SIG-M5 (cell line): ENCODE data around the gene SLC35G2.
"Not testable (repeated sequence)": the region's sequence is repeated elsewhere in the genome, so short reads cannot be mapped to it uniquely, and the experiment has no call there.

Experiments
- DNase-seq: peaks from one replicate; lab custom pipeline; 2025; lab: John Stamatoyannopoulos, UW

The SLC35G2 gene

DNA sequence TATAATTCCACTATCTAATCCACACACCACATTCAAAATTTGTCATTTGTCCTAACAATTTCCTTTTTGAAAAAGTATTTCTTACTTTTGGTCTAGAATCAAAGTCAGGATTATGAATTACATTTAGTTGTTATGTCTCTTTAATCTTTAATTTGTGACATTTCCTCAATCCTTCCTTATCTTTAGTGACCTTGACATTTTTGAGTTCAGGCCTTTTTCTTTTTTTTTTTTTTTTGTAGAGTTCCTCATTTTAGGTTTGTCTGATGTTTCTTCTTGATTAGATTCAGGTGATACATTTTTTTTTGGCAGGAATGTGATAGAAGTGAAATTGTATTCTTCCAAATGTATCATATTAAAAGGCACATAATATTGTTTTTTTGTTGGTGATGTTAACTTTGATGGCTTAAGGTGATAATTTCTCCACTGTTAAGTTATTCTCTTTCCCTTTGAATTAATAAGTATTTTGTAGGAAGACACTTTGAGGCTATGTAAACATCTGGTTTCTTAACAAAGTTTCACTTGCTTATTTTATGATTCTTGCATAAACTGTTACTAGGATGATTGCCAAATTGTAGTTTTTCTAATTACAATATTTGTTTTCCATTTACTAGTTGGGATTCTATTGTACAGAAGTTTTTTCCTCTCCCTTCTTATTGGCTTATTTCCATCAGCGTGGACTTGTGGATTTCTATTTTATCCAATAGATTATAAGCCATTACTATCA is 16.3 kb downstream of the SLC35G2 start:
- DNase-seq = no peak

DNA sequence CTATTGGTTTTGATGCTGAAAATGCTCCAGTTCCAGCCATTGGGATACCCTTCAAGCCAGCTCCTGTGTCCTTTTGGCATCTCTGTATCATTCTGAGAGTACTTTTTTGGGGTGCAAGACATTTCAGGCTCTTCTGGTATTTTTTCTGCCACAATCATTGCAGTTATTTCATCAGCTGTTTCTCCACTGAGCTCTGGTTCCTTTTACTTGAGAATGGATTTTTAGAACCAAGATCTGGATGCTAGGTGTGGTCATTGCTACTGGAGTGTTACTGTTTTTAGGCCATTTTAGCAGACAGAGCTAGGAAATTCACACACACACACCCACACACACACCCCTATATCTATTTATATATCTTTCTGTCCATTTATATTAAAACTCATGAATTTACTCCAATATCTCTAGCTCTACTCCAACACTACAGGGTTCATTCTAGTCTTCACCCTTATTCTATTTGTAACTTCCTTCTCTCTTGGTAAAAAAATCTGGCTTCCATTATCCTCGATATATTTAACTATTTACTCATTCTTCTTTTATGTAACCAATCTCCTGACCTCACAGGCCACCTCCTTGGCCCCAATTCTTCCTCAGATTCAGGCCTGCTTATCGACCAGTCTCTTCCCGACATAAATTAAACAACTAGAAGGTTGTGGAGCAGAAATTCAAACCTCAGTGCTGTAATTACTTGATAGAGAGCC is 17.0 kb downstream of the SLC35G2 start:
- no peak for DNase-seq

DNA sequence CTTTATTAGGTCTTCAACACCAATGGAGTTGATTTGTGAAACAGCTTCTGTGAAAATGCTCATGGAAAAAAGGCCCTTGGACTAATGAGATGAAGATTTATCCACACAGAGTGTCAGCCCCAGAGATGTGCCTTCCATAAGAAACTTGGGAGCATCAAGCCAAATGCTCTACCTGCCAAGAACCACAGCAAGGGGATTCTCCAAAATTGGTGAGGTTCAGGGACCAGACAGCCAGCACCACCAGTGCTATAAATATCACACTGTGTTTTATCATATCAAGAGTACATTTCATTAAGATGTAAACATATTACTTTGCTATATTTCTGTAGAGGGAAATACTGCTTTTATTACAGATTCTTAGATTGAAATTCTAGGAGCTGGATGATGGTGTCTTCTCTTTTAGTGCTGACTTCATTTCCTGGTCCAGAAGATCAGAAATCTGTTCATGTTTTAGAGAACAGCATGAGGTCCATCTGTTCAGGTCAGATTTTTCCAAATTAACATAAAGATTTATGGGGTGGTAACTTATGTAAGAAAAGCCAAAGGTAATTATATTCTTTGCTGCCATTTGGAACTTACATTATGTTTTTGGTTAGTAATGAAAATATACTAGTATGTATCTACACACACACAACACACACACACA is 17.7 kb downstream of the SLC35G2 start:
- no peak for DNase-seq

DNA sequence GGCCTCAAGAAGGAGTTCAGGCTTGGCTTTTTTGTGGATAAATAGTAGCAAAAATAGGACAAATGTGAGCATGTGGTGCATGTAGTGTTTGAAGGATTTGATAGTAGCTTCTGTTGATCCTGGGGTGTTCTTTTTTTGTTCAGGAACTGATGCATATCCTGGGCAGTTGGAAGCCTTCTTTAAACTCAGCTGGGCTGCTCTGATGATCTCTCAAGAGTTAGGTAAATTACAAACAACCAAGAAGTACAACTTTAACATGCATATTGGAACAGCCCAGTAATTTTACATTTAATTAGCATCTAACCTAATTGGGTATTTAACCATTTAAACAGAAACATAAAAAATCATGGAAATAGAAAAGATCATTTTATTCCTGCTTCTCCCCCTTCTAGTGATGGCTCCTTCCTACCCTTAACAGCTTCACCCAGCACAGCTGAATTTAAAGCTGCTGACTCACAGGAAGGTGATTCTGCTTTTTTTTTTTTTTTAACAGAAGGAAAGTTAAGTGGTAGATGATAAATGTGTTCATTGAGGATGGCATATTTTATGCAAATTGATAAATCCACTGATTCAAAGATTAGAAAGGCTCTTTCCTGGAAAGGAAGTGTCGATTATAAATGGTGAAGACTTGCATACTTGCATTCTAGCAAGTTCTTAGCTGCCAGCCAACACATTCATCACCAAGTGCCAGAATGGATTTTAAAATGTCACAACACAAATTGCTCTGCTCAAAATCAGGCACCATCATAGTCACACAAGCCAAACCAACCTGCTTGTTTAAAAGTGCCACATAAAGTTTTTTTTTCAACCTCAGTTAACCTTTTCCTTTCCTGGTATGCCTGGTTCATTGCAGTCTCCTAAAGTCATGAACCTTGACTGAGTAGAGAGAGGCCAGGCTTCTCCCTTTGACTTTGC is 20.0 kb downstream of the SLC35G2 start:
- DNase-seq = no peak

DNA sequence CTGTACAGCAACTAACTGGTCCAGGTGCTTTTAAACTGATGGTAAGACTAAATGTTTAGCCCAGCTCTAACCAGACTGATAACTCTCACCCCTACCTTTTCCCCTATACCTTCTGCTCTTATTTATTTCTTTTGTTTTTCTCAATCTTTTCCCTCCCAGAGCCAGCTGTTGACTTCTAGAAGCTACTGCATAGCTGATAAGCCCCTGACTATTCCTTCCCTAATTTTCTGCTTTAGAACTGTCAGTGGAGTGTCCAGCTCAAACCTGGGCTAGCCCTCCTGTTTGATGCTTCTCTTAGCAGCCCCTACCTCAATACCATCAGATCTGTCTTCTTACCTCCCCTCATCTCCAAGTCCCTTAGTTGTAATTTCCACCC is 20.6 kb downstream of the SLC35G2 start:
- DNase-seq = no peak

DNA sequence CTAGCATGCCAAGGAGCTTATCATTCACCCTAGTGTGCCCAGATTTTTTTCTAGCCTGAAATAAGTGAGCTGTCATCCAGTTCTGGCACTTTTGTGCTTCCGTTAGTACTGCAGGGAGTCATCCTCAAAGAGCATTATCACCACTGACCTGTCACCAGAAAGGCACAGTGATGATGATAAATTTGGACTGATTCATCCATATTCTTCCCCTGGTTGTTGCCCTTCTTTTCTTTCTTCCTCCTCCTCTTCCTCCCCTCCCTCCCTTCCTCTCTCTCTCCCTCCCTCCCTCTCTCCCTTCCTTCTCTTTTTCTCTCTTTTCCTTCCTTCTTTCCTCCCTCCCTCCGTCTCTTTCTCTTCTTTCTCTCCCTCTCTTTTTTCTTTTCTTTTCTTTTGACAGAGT is 21.3 kb downstream of the SLC35G2 start:
- no peak for DNase-seq

DNA sequence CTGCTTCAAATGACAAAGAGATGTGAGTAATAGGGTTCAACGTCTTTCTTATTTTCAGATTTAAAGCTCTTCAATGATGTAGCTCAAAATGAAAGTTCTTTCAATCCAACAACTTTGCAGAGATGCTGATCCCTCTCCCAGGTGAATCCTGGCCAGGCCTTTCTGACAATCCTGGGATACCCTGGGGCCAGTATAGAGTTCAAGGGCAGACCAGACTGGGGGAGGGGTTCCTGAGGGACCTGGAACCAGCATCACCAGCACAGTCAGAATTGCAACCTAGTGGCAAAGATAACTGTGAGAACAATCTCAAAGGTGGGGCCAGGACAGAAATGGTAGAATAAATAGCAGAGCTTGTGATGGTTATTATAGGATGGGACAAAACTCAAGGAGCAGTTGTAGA is 23.4 kb downstream of the SLC35G2 start:
- DNase-seq = no peak

DNA sequence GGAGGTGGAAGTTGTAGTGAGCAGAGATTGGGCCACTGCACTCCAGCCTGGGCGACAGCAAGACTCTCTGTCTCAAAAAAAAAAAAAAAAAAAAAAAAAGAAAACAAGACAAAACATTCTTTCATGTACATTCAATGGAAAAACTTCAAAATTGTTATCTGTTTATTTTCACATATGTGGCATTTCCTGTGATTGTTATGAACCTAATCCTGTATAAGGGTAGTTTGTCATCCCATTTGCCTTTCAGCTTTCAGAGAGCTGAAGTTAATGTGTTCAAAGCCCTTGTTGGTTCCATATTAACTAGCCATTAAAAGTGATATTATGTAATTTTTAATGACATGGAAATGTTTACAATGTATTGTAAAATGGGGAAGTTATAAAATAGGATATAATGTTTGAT is 25.8 kb downstream of the SLC35G2 start:
- DNase-seq = no peak

DNA sequence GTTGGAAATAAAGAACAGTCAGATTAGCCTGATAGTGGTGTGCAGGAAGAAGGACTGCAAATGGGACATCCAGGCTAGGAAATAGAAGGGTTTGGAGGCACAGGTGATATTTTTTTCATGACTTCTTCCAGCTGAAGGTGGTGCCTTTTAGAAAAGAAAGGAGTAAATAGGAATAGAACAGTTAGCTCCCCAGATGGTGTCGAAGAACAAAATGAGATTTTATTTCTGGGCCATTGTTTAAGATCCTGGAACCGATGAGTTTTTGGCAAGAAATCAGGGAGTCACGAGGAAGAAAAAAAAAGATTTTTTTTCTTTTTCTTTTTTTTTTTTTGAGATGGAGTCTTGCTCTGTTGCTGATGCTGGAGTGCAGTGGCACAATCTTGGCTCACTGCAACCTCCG is 33.3 kb downstream of the SLC35G2 start:
- no peak for DNase-seq

DNA sequence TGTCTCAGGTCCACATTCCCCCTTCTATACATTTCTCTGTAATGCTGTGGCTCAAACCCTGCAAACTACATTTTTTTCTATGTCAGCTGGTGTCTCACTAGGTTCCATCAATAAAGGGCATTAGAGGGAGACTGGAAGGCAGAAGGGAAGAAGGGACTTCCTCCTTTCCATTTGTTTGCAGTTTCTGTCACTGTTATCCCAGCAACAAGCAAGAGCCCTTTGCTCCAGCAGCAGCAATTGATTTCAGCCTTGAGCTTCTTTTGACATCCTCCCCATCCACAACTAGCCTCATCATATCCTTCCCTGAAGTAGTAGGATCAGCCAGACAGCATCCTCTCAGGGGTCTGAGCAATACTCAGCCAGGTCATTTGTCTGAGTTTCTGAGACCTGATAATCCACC is 37.7 kb downstream of the SLC35G2 start:
- no peak for DNase-seq

DNA sequence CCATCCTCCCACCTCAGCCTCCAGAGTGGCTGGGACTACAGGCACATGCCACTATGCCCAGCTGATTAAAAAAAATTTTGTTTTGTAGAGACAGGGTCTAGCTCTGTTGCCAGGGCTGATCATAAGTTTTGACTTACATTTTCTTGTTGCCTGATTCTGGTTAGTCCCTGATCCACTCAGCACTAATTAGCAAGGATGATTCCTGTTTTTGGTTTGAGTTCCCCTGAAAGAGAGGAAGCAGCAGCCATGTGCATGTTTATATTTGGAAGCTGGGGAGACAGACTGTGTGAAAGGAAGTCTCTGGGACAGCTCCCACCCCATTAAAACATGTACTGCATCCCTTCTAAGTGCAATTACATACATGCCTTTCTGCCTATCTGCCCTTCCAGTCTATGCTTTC is 39.5 kb downstream of the SLC35G2 start:
- no peak for DNase-seq

DNA sequence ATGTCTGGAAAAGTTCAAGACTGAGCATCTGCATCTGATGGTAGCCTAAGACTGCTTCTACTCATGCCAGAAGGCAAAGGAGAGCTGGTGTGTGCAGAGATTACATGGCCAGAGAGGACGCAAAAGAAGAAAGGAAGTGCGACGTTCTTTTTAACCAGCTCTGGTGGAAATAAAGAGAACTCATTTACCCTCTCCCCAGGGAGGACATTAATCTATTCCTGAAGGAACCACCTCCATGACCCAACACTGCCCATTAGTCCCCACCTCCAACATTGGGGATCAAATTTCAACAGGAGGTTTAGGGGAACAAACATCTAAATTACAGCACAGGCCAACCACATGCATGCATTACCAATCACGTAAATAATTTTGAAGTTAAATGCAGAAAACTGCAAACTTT is 41.6 kb downstream of the SLC35G2 start:
- no peak for DNase-seq

DNA sequence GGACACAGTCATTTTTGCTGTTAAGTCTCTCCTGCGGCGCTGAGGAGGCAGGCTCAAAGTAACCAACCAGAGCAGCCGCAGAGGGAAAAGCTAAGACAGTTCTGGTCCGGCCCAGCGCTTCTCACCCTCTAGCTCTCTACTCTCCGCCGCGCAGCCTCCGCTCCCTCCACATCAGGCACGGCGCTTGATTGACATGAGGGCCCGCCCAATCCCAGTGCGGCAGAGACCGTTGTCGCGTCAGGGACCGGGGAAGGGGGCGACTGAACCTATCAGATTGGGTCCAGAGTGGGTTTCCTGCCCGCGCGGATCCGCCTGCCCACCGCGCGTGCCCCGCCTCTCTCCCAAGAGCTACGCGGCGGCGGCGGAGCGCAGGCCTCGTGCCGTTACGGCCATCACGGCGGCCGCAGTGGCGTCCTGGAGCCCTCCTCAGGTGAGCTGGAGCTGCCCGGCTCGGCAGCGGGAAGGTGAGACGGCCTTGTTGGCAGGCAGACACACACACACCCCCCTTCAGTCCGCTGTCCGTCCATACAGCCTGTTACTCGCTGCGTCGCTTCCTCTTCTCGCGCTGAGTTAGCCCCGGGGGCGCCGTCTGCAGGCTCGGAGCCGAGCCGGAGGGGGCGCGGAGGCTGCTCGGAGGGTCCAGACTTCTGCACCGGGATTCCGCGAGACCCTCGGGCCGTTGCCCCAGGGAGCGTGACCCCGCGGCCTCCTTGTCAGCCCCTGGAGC is 43.1 kb downstream of the SLC35G2 start, which contains the start of gene NCK1:
NCK1 (plus strand) TSS at position 319 of the 727 bp plus-strand sequence. CDS start 65,794 bp downstream, outside the sequence.
- DNase-seq = peak; percentile 83

DNA sequence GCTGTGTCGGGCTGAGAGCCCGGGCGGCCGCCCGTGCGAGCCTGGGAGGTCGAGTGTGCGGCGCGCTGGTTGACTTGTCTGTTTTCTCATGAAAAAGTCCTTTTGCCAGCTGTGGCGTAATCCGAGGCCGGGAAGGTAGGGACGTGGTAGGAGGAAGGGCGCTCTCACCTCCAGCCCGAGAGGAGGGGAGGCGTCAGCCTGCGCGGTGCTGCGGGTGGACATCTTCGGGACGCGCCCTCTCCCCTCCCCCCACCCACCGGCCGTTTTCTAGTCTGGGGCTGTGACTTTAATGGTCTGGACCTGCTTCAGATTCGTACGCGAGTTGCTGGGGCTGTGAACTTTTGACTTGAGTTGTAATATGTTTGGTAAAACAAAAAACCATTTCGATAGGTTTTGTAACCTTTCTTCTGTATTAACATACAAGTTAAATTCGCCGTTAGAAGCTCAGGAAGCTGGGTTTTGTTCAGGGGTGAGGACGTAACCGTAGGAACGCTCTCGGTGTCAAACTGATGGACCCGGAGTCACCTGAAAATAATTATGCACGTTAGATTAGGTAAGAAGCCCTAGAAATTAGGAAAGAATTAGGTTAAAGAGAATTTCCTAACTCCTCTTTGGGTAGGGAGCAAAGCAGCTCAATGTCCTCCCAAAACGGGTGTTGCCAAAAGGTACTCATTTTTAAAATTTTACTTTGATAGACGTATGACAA is 43.8 kb downstream of the SLC35G2 start:
- DNase-seq = no peak

DNA sequence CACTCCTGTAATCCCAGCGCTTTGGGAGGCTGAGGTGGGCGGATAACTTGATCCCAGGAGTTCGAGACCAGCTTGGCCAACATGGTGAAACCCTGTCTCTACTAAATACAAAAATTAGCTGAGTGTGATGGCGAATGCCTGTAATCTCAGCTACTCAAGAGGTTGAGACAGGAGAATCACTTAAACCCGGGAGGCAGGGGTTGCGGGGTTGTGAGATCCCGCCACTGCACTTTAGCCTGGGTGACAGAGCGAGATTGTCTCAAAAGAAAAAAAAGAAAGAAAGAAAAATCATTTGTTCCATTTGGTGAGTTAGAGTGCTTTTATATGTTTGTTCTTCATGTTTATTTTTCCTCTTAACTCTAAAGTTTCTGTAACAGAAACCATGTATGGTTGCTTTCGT is 50.4 kb downstream of the SLC35G2 start:
- no peak for DNase-seq

DNA sequence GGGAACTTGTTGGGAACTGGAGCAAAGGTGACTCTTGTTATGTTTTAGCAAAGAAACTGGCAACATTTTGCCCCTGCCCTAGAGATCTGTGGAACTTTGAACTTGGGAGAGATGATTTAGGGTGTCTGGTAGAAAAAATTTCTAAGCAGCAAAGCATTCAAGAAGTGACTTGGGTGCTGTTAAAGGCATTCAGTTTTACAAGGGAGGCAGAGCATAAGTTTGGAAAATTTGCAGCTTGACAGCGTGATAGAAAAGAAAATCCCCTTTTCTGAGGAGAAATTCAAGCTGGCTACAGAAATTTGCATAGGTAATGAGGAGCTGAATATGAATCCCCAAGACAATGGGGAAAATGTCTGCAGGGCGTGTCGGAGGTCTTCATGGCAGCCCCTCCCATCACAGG is 53.3 kb downstream of the SLC35G2 start:
- DNase-seq = not testable (repeated sequence)

DNA sequence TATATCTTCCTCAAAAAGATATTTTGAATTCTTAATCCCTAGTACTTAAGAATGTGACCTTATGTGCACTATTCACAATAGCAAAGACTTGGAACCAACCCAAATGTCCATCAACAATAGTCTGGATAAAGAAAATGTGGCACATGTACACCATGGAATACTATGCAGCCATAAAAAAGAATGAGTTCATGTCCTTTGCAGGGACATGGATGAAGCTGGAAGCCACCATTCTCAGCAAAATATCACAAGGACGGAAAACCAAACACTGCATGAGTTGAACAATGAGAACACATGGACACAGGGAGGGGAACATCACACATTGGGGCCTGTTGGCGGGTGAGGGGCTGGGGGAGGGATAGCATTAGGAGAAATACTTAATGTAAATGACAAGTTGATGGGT is 60.6 kb downstream of the SLC35G2 start:
- not testable (repeated sequence) for DNase-seq

DNA sequence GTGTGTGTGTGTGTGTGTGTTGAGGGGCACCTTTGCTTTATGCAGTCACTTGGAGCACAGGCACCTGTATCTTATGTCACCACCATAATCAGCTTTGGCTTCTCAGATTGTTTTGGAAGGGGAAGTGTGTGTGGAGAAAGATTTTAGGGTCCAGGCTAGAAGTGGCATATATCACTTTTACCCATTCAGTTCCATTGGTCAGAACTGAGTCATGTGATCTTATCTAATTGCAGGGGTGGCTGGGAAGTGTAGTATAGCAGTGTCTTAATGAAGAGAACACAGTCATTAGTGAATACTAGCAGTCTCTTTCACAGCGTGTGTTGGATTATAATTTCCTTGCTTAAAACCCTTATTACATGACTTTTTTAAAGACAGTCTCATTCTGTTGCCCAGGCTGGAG is 63.6 kb downstream of the SLC35G2 start:
- DNase-seq = no peak

DNA sequence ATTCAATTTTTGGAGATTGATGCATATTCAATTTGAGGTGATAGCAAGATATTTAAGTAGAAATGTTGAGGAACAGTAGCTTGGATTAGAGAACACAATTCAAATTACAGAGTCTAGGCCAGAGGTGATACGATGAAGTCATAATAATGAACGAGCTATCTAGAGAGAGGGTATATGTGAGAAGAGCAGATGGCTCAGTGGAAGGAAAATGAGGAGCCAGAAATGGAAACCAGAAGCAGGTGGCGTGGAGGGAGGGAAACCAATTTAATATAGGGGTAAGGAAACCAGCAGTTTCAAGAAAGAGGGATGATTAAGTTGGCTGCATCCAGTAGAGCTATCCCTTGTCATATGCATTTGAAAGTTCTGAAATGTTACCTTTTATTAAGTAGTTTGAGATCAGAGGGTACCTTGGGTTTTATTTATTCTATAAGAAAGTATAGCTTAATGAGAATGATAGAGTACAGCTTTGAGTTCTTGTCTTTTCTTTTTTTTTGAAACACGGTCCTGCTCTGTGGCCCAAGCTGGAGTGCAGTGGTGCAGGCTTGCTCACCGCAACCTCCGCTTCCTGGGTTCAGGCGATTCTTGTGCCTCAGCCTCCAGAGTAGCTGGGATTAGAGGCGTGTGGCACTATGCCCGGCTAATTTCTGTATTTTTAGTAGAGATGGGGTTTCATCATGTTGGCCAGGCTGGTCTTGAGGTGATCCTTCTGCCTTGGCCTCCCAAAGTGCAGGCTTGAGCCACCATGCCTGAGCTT is 65.2 kb downstream of the SLC35G2 start:
- DNase-seq = no peak
